ENCODE results near the gene TCEAL1.

The TCEAL1 gene

DNA sequence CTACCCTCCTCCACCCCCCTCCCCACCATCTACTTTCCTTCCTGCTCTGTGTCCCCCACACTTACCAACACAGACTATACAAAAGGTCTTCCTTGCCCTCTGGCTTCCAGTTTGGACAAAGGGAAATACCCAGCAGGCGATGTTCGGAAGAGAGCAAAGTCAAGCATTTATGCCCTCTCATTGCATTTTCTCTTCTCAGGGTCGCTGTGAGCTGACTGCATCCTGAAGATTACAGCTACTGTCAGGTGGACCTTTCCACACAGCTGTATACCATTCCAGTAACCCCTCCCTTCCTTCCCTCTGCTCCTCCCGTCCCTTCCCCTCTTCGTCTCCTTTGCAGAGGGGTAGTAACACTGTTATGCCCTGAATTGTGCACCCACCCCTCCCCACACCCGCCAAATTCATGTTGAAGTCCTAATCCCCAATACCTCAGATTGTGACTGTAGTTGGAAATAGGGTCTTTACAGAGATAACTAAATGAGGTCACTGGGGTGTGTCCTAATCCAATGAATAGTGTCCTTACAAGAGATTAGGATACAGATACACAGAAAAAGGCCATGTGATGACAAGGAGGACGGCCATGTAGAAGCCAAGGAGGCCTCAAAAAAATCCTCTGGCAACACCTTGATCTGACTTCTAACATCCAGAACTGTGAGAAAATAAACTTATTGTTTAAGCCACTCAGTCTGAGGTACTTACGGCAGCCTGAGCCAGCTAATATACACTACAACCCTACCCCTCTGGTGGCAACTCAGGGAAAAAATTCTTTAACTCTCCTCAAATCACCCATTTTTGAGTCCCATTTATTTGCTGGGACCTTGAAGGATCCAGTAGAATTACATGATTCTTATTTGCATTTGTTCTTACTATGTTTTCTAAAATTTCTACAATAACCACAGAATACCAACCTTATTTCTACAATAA lies 46.0 kb downstream of the TCEAL1 start:
- Mint-ChIP-seq H3K4me3 (no peak overlapping the region), H3K9me3 (no peaks in the 10 kb centered on the region), H3K27me3 (ENCODE audit: low read depth) (no peaks in the 10 kb centered on the region), H3K4me1 (peaks cover 22% of the 10 kb centered on the region), H3K27ac (peak overlapping the region in 1 of 3 experiments; percentile 23), H3K36me3 (ENCODE audit: low read depth) (peaks cover 47% of the 10 kb centered on the region)
- TF ChIP-seq, protein P1, sequence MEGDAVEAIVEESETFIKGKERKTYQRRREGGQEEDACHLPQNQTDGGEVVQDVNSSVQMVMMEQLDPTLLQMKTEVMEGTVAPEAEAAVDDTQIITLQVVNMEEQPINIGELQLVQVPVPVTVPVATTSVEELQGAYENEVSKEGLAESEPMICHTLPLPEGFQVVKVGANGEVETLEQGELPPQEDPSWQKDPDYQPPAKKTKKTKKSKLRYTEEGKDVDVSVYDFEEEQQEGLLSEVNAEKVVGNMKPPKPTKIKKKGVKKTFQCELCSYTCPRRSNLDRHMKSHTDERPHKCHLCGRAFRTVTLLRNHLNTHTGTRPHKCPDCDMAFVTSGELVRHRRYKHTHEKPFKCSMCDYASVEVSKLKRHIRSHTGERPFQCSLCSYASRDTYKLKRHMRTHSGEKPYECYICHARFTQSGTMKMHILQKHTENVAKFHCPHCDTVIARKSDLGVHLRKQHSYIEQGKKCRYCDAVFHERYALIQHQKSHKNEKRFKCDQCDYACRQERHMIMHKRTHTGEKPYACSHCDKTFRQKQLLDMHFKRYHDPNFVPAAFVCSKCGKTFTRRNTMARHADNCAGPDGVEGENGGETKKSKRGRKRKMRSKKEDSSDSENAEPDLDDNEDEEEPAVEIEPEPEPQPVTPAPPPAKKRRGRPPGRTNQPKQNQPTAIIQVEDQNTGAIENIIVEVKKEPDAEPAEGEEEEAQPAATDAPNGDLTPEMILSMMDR (IDR thresholded peaks at IDR 0.05; ENCODE audit: unreplicated experiment in 3 of 3), result no peak

DNA sequence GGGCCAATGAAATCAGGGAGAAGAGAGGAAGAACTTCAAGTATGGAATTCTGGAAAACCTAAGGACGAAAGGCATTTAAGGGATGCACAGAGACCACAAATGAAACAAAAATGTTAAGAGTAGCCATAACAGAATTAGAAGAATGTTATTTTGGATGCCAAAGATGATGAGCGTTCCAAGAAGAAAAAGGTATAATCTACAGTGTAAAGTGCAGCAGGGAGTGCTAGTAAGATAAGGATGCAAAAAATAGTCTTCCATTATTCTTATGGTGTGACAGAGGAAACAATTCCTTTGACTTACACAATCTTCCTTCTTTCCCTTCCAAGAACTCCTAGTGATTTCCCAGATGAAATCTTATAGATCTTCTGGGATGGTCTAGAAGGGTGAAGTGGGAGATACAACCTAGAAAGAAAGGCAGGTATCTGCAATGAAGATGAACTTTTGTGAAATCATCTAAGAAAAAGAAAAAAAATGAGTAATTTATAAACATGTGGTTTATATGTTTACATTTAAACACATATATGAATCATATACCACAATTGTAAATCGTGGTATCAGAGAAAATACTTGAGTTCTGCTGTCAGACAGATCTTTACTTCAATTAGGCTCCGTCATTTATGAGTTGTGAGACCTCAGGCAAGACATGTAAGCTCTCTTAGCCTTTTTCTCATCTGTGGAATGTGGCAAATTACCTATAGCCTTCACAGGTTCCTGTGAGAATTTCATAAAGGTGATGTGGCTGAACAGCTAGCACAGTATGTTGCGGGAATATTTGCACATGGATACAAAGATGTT lies 49.6 kb downstream of the TCEAL1 start:
- Mint-ChIP-seq H3K27me3 (ENCODE audit: low read depth) (no peaks in the 10 kb centered on the region), H3K36me3 (ENCODE audit: low read depth) (peaks cover 68% of the 10 kb centered on the region), H3K9me3 (no peaks in the 10 kb centered on the region), H3K4me3 (no peak overlapping the region), H3K4me1 (peaks cover 22% of the 10 kb centered on the region), H3K27ac (no peak overlapping the region)
- TF ChIP-seq, protein P1 (IDR thresholded peaks at IDR 0.05; ENCODE audit: unreplicated experiment in 3 of 3), result no peak
